Loucy (cell line): ENCODE results near the gene TNFRSF19.

Source experiments
- H2AFZ ChIP-seq: fragments of 200-600 bp; sonication (generic); 2 replicates; pipeline ENCODE4 v1.6.0; 2016; ENCODE audit warnings: antibody characterized with exemption, mild to moderate bottlenecking, low read length, moderate library complexity
- H3F3A ChIP-seq: fragments of 200-600 bp; 2 replicates; pipeline ENCODE4 v1.6.0; 2016; ENCODE audit warnings: antibody characterized with exemption, low read depth, mild to moderate bottlenecking
- H3K27me3 ChIP-seq: fragments of 200-600 bp; sonication (generic); 2 replicates; pipeline ENCODE4 v1.6.1; 2014; ENCODE audit warnings: low read length, mild to moderate bottlenecking; ENCODE audit not compliant: insufficient read depth, poor library complexity, severe bottlenecking
- H3K36me3 ChIP-seq: fragments of 200-600 bp; sonication (generic); 2 replicates; pipeline ENCODE4 v1.6.1; 2016; ENCODE audit warnings: low read length; ENCODE audit not compliant: insufficient read depth
- H3K4me1 ChIP-seq: fragments of 200-600 bp; sonication (generic); 2 replicates; pipeline ENCODE4 v1.5.1; 2014; ENCODE audit warnings: low read length, mild to moderate bottlenecking; ENCODE audit not compliant: insufficient read depth, poor library complexity, severe bottlenecking
- H3K4me2 ChIP-seq: fragments of 200-600 bp; sonication (generic); 2 replicates; pipeline ENCODE4 v1.6.0; 2014; ENCODE audit warnings: antibody characterized with exemption, low read length, low read depth, mild to moderate bottlenecking; ENCODE audit not compliant: poor library complexity, severe bottlenecking
- H3K4me3 ChIP-seq: fragments of 200-600 bp; sonication (generic); 2 replicates; pipeline ENCODE4 v1.5.1; 2014; ENCODE audit warnings: low read length, mild to moderate bottlenecking, mixed read lengths; ENCODE audit not compliant: poor library complexity, severe bottlenecking
- H3K79me2 ChIP-seq: fragments of 200-600 bp; sonication (generic); 2 replicates; pipeline ENCODE4 v1.6.1; 2014; ENCODE audit warnings: low read length; ENCODE audit not compliant: insufficient read depth
- H3K9ac ChIP-seq: fragments of 200-600 bp; sonication (generic); 2 replicates; pipeline ENCODE4 v1.6.0; 2014; ENCODE audit warnings: mild to moderate bottlenecking, low read depth, low read length, moderate library complexity; ENCODE audit not compliant: poor library complexity, severe bottlenecking
- H3K9me2 ChIP-seq: fragments of 200-600 bp; sonication (generic); replicated peaks from 2 replicates; pipeline ENCODE4 v1.6.1; 2016; ENCODE audit warnings: low read depth, low read length, mixed read lengths
- H3K9me3 ChIP-seq: fragments of 200-600 bp; sonication (generic); 2 replicates; pipeline ENCODE4 v1.6.1; 2014; ENCODE audit warnings: mild to moderate bottlenecking, antibody characterized with exemption, low read length, low read depth; ENCODE audit not compliant: insufficient read depth
- H4K20me1 ChIP-seq: fragments of 200-600 bp; sonication (generic); 2 replicates; pipeline ENCODE4 v1.6.0; 2014; ENCODE audit warnings: antibody characterized with exemption, low read length, mild to moderate bottlenecking; ENCODE audit not compliant: insufficient read depth, poor library complexity, severe bottlenecking
- CTCF ChIP-seq: fragments of 200-600 bp; sonication (generic); conservative IDR thresholded peaks from 2 replicates; pipeline ENCODE4 v1.5.1; 2014; ENCODE audit warnings: mild to moderate bottlenecking, antibody characterized with exemption, low read length
- EZH2phosphoT487 ChIP-seq: fragments of 200-600 bp; IDR thresholded peaks from 2 replicates; pipeline ENCODE4 v1.6.1; 2018; ENCODE audit warnings: antibody characterized with exemption, mild to moderate bottlenecking, moderate library complexity, borderline replicate concordance

The TNFRSF19 gene

GRCh38 chr13:23634897-23635296, 64.7 kb downstream of the TNFRSF19 start:
- Histone ChIP-seq H3K36me3 (no peaks in the 10 kb centered on the region), H3K9me2 (no peaks in the 10 kb centered on the region), H2AFZ (no peak overlapping the region), H4K20me1 (no peaks in the 10 kb centered on the region), H3K4me1 (peaks cover 6% of the 10 kb centered on the region), H3K9me3 (no peaks in the 10 kb centered on the region), H3K9ac (no peak overlapping the region), H3K4me2 (no peak overlapping the region), H3K79me2 (no peaks in the 10 kb centered on the region), H3K27me3 (peaks cover 5% of the 10 kb centered on the region), H3K4me3 (no peak overlapping the region), H3F3A (no peaks in the 10 kb centered on the region)
- TF ChIP-seq CTCF (no peak), EZH2phosphoT487 (no peak)

DNA sequence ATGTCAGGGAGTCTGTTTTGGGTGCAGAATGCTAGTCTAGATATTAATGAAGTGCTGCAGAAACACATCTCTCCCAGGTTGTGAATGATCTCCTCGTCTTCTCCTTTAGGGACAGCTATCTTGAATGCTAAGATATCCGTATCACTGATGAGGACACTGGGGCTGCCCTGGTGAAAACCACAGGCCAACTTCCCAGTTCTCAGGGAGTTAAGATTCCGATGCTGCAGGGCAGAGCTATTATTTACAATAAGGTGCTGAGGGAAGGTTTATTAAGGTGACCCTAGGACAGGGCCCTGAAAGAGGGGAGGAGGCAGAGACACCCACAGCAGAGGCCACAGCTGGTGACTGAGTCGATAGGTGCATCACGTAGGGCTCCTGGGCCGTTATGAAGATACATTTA, 66.1 kb downstream of the TNFRSF19 start:
- no peaks in the 10 kb centered on the region for H4K20me1 ChIP-seq

DNA sequence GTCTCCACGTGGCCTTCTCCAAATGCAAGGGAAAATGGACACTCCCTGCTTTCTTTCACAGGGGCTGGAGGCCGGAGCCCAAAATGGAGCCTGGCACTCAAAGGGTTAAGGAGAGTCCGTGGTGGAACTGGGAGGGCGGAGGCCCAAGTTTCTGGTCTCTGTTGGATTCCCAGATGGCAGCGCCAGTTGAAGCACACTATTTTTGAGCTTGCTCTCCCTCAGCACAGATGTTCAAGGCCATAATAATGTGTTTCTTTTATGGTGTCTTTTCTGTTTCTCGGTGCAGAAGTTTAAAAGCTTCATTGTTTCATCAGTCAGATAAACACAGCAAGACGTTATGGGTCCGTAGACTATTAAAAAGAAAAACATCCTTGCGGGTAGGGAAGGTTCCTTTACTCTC, 67.6 kb downstream of the TNFRSF19 start:
- Histone ChIP-seq H3K4me2 (no peak overlapping the region), H3K79me2 (no peaks in the 10 kb centered on the region), H3K4me3 (no peak overlapping the region), H3K9me2 (no peaks in the 10 kb centered on the region), H3F3A (no peaks in the 10 kb centered on the region), H3K4me1 (peaks cover 6% of the 10 kb centered on the region), H3K9me3 (no peaks in the 10 kb centered on the region), H2AFZ (no peak overlapping the region), H3K27me3 (peaks cover 25% of the 10 kb centered on the region), H3K36me3 (no peaks in the 10 kb centered on the region), H4K20me1 (no peaks in the 10 kb centered on the region), H3K9ac (no peak overlapping the region)
- no peak for TF ChIP-seq CTCF
- TF ChIP-seq EZH2phosphoT487 = no peak

More for the DNA sequence above, 66.1 kb downstream of the TNFRSF19 start:
- TF ChIP-seq CTCF (no peak), EZH2phosphoT487 (no peak)
- peaks cover 20% of the 10 kb centered on the region for H3K27me3 ChIP-seq
- no peaks in the 10 kb centered on the region for H3K9me2 ChIP-seq
- H3K4me1 ChIP-seq = peaks cover 6% of the 10 kb centered on the region
- no peak overlapping the region for H3K9ac ChIP-seq
- H3K36me3 ChIP-seq = no peaks in the 10 kb centered on the region
- no peaks in the 10 kb centered on the region for H3K79me2 ChIP-seq
- H3F3A ChIP-seq = no peaks in the 10 kb centered on the region
- H3K4me2 ChIP-seq = no peak overlapping the region
- H3K4me3 ChIP-seq = no peak overlapping the region
- no peaks in the 10 kb centered on the region for H3K9me3 ChIP-seq
- H2AFZ ChIP-seq = no peak overlapping the region
